K562 (cell line): ENCODE measurements around the gene TMEM245. TPM values are rescaled to one million over a fixed set of nuclear protein-coding genes. Genes with fewer than 3 reads are reported as not detected.

Experiments
- ARID3A ChIP-seq: IDR thresholded peaks from 2 replicates; pipeline ENCODE4 v1.6.1; 2012; ENCODE audit warnings: low read depth, low read length, improper control_type of control experiment, borderline replicate concordance
- CHD1 ChIP-seq: fragments of 200-600 bp; sonication (generic); IDR thresholded peaks from one replicate; pipeline ENCODE4 v1.6.1; 2012; ENCODE audit warnings: mild to moderate bottlenecking, moderate library complexity, low read length, inconsistent platforms
- HIVEP1 ChIP-seq: fragments of 250-450 bp; sonication (Bioruptor Pico); IDR thresholded peaks from 2 replicates; pipeline ENCODE4 v1.4.0; 2020; ENCODE audit warnings: mild to moderate bottlenecking
- L3MBTL2 ChIP-seq: fragments of 450-650 bp; IDR thresholded peaks from 2 replicates; pipeline ENCODE4 v1.6.1; 2016; ENCODE audit warnings: mild to moderate bottlenecking, moderate library complexity
- MAZ ChIP-seq, 2 experiments: fragments of 450-650 bp in 1 of 2; sonication (generic) in 1 of 2; formaldehyde crosslinking; IDR thresholded peaks in 1 of 2; conservative IDR thresholded peaks in 1 of 2; 2 replicates each; pipeline versions ENCODE4 v1.4.0 to v1.5.0; 2020; ENCODE audit warnings: mild to moderate bottlenecking in 1 of 2, missing genetic modification reagents in 1 of 2
- POLR2A ChIP-seq: fragments of 450-650 bp; conservative IDR thresholded peaks from 2 replicates; pipeline ENCODE4 v1.6.1; 2016
- POLR2AphosphoS5 ChIP-seq: IDR thresholded peaks from 2 replicates; pipeline ENCODE4 v1.6.1; 2011; ENCODE audit warnings: mild to moderate bottlenecking, low read depth, low read length, moderate library complexity; ENCODE audit not compliant: control insufficient read depth, insufficient read depth
- POLR2G ChIP-seq: fragments of 200-400 bp; formaldehyde crosslinking; IDR thresholded peaks from 2 replicates; pipeline ENCODE4 v1.6.1; 2017; ENCODE audit warnings: low read depth, mild to moderate bottlenecking, antibody characterized with exemption, low read length, moderate library complexity
- POLR3G ChIP-seq: IDR thresholded peaks from 2 replicates; pipeline ENCODE4 v1.6.1; 2011; ENCODE audit not compliant: insufficient read length, insufficient replicate concordance; ENCODE audit errors: extremely low read depth
- RAD51 ChIP-seq: fragments of 450-650 bp; IDR thresholded peaks from 2 replicates; pipeline ENCODE4 v1.7.1; 2016; ENCODE audit warnings: low read depth, mild to moderate bottlenecking, borderline replicate concordance
- RBM14 ChIP-seq: fragments of 200-400 bp; formaldehyde crosslinking; IDR thresholded peaks from 2 replicates; pipeline ENCODE4 v1.6.1; 2018; ENCODE audit warnings: low read depth, mild to moderate bottlenecking, low read length, moderate library complexity, borderline replicate concordance; ENCODE audit not compliant: insufficient read depth
- SUPT5H ChIP-seq: fragments of 450-650 bp; IDR thresholded peaks from 2 replicates; pipeline ENCODE4 v1.6.1; 2016
- UBTF ChIP-seq, 2 experiments: IDR thresholded peaks; 2 replicates each; pipeline ENCODE4 v1.6.1; 2012; ENCODE audit warnings: improper control_type of control experiment in 2 of 2, low read depth in 2 of 2, low read length in 2 of 2, borderline replicate concordance in 1 of 2
- ZBTB7A ChIP-seq: IDR thresholded peaks from 2 replicates; pipeline ENCODE4 v1.6.1; 2011; ENCODE audit warnings: low read depth, mild to moderate bottlenecking, low read length, moderate library complexity, borderline replicate concordance; ENCODE audit not compliant: control insufficient read depth
- ZFPM2 ChIP-seq: fragments of 250-450 bp; sonication (Bioruptor Pico); IDR thresholded peaks from 2 replicates; pipeline ENCODE4 v1.5.1; 2022; ENCODE audit warnings: mild to moderate bottlenecking
- ZNF431 ChIP-seq: sonication (generic); formaldehyde crosslinking; IDR thresholded peaks from 2 replicates; pipeline ENCODE4 v1.8.0; 2022; ENCODE audit warnings: mild to moderate bottlenecking, missing genetic modification reagents
- ZNF766 ChIP-seq: fragments of 200-800 bp; sonication (Bioruptor generic); conservative IDR thresholded peaks from 2 replicates; pipeline ENCODE4 v1.6.1; 2016; ENCODE audit warnings: missing genetic modification characterization, missing compliant biosample characterization
- polyA plus RNA-seq, 8 experiments: library from polyadenylated mRNA; depleted of rRNA in 4 of 8; stranded (reverse) in 5 of 8; unstranded in 3 of 8; fragments of >200 nt; fragmentation: Nextera tagmentation in 2 of 8; fragmentation: Illumina TruSeq in 1 of 8; extraction: Ambion mirVana in 2 of 8; extraction: Trizol in 1 of 8; gene quantifications; 2 replicates each; pipeline versions ENCODE4 v1.2.1 to v1.2.3, GENCODE V29; 2011 to 2014; ENCODE audit warnings: inconsistent platforms in 1 of 8, missing spikeins in 1 of 8
- total RNA-seq, 7 experiments: library from RNA; depleted of rRNA in 6 of 7; stranded (reverse); fragments of >200 nt in 6 of 7; fragmentation: Illumina TruSeq in 2 of 7; extraction: Trizol in 2 of 7; gene quantifications; 2 replicates each; pipeline versions ENCODE4 v1.2.1 to v1.2.3, GENCODE V29; 2011 to 2021; ENCODE audit warnings: low replicate concordance in 1 of 7
- TF ChIP-seq, protein P1 (sequence below): fragments of 250-450 bp; sonication (Bioruptor Pico); IDR thresholded peaks from 2 replicates; pipeline ENCODE4 v1.5.0; 2021

TMEM245 gene
- total and polyA plus RNA-seq, 9 of the 15 experiments (the other 6 are each of a cell fraction or from before 2014, with no cell fraction given): 8.5 to 43.2 (median 24.3) TPM

- TF ChIP-seq POLR3G (no peak), POLR2G (peak; percentile 93), ZFPM2 (CRISPR knock-in tag) (no peak), L3MBTL2 (0 out of 2 replicates have a peak, but pooled peaks have one; percentile 3), HIVEP1 (CRISPR knock-in tag) (0 out of 2 replicates have a peak, but pooled peaks have one; percentile 32), SUPT5H (peak; percentile 68; the same call in 1 of the 2 replicates), ARID3A (no peak), MAZ (CRISPR knock-in tag; conservative IDR thresholded peaks at IDR 0.05 in 1 of 2, IDR thresholded peaks at IDR 0.05 in 1 of 2) (peak; percentile 51 to 58; a peak in 3 of 4 replicates), UBTF (IDR thresholded peaks at IDR 0.05; ENCODE audit: borderline replicate concordance in 1 of 2, low read depth in 2 of 2, low read length in 2 of 2) (0 out of 4 replicates have a peak, but pooled peaks of 1 of the 2 experiments have one; percentile 58), CHD1 (peak; percentile 78), POLR2AphosphoS5 (peak; percentile 77; the same call in 1 of the 2 replicates), ZNF431 (CRISPR knock-in tag) (no peak), ZNF766 (CRISPR knock-in tag) (no peak), RAD51 (no peak), RBM14 (0 out of 2 replicates have a peak, but pooled peaks have one; percentile 31), POLR2A (peak; percentile 82), ZBTB7A (peak; percentile 55; the same call in 1 of the 2 replicates)
- TF ChIP-seq, protein P1, sequence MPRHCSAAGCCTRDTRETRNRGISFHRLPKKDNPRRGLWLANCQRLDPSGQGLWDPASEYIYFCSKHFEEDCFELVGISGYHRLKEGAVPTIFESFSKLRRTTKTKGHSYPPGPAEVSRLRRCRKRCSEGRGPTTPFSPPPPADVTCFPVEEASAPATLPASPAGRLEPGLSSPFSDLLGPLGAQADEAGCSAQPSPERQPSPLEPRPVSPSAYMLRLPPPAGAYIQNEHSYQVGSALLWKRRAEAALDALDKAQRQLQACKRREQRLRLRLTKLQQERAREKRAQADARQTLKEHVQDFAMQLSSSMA: no peak
Measured at GRCh38 chr9:109012876-109013678, 106.7 kb downstream of the TMEM245 start, which contains the start of gene CTNNAL1 (continued).
